Esophagus squamous epithelium (tissue), 5 donors: ENCODE results near the gene ZC4H2. TPM values are rescaled to one million over a fixed set of nuclear protein-coding genes. Genes with fewer than 3 reads are reported as not detected.

Source experiments
- DNase-seq: peaks from one replicate; lab custom pipeline; 2025; lab: John Stamatoyannopoulos, UW
- H3K27ac ChIP-seq, 4 donors: fragments of 200-600 bp; sonication (generic); one replicate each; pipeline ENCODE4 v1.5.1; 2016 to 2019; ENCODE audit warnings: mild to moderate bottlenecking in 1 of 4
- H3K27me3 ChIP-seq, 4 donors: fragments of 200-600 bp; sonication (generic); 1 replicate in 3 of 4; 2 replicates in 1 of 4; pipeline versions ENCODE4 v1.5.1 to v1.6.0; 2017 to 2021; ENCODE audit warnings: antibody characterized with exemption in 1 of 4
- H3K36me3 ChIP-seq, 3 donors: fragments of 200-600 bp; sonication (generic); one replicate each; pipeline ENCODE4 v1.5.1; 2016 to 2019
- H3K4me1 ChIP-seq, 3 donors: fragments of 200-600 bp; sonication (generic); one replicate each; pipeline ENCODE4 v1.5.1; 2017 to 2019
- H3K4me3 ChIP-seq, 4 donors: fragments of 200-600 bp; sonication (generic); 1 replicate in 3 of 4; 2 replicates in 1 of 4; pipeline ENCODE4 v1.5.1; 2016 to 2019; ENCODE audit warnings: mild to moderate bottlenecking in 2 of 4, moderate library complexity in 1 of 4
- H3K9me3 ChIP-seq, 3 donors: fragments of 200-600 bp; sonication (generic); one replicate each; pipeline ENCODE4 v1.5.1; 2016 to 2019
- POLR2A ChIP-seq, 4 donors: fragments of 450-650 bp; IDR thresholded peaks; one replicate each; pipeline ENCODE4 v1.6.1; 2017; ENCODE audit warnings: antibody characterized with exemption in 4 of 4, mild to moderate bottlenecking in 4 of 4, moderate library complexity in 3 of 4
- WGBS, 2 donors: methylation state at CpG; one replicate each; pipeline ENCODE4 v1.1.5; 2018; 5-methylcytosine and 5-hydroxymethylcytosine counted together
- intact Hi-C: fragments of 100-400 bp; cut with DNase I; formaldehyde crosslinking; loops from one replicate; pipeline ENCODE4 v1.15.0; 2022
- total RNA-seq, 4 donors: library from RNA; depleted of rRNA; stranded (reverse); fragments of >200 nt; gene quantifications; one replicate each; pipeline ENCODE4 v1.1.0, GENCODE V29; 2016
- TF ChIP-seq, protein P1 (sequence below), 6 experiments: fragments of 450-650 bp in 4 of 6; fragments of 200-600 bp in 2 of 6; sonication (generic) in 2 of 6; IDR thresholded peaks; one replicate each; pipeline ENCODE4 v1.5.1; 2016 to 2019; ENCODE audit warnings: antibody characterized with exemption in 6 of 6, mild to moderate bottlenecking in 4 of 6, moderate library complexity in 4 of 6
- donor health status: DM: yes; HTN: yes; CAD: no.

The ZC4H2 gene
- total RNA-seq, 4 donors from 2014 or later: 1.9 to 10.1 (median 3.6) TPM

DNA sequence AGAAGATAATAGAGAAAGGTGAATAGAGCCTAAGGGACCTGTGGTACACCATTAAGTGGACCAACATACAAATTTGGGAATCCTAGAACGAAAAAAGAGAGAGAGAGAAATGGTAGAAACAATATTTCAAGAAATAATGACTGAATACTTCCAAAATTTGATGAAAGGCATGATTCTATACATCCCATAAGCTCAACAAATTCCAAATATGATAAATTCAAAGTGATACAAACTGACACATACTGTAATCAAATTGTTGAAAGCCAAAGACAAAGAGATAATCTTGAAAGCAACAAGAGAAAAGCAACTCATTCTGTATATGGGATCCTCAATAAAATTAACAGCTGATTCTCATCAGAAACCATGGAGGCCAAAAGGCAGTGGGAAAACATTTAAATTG is 20.6 kb upstream of the ZC4H2 start:
- Histone ChIP-seq H3K4me1 (no peaks in the 10 kb centered on the region), H3K4me3 (no peak overlapping the region), H3K36me3 (no peaks in the 10 kb centered on the region), H3K27ac (no peak overlapping the region), H3K27me3 (no peaks in the 10 kb centered on the region), H3K9me3 (no peaks in the 10 kb centered on the region)
- 17 to 31% methylated on average over 1 of the region's 1 CpG for WGBS, 2 donors
- intact Hi-C loops: no loop called here
- TF ChIP-seq, protein P1, sequence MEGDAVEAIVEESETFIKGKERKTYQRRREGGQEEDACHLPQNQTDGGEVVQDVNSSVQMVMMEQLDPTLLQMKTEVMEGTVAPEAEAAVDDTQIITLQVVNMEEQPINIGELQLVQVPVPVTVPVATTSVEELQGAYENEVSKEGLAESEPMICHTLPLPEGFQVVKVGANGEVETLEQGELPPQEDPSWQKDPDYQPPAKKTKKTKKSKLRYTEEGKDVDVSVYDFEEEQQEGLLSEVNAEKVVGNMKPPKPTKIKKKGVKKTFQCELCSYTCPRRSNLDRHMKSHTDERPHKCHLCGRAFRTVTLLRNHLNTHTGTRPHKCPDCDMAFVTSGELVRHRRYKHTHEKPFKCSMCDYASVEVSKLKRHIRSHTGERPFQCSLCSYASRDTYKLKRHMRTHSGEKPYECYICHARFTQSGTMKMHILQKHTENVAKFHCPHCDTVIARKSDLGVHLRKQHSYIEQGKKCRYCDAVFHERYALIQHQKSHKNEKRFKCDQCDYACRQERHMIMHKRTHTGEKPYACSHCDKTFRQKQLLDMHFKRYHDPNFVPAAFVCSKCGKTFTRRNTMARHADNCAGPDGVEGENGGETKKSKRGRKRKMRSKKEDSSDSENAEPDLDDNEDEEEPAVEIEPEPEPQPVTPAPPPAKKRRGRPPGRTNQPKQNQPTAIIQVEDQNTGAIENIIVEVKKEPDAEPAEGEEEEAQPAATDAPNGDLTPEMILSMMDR (IDR thresholded peaks at IDR 0.05): no peak
- TF ChIP-seq POLR2A (IDR thresholded peaks at IDR 0.05): no peak
- DNase-seq: no peak

DNA sequence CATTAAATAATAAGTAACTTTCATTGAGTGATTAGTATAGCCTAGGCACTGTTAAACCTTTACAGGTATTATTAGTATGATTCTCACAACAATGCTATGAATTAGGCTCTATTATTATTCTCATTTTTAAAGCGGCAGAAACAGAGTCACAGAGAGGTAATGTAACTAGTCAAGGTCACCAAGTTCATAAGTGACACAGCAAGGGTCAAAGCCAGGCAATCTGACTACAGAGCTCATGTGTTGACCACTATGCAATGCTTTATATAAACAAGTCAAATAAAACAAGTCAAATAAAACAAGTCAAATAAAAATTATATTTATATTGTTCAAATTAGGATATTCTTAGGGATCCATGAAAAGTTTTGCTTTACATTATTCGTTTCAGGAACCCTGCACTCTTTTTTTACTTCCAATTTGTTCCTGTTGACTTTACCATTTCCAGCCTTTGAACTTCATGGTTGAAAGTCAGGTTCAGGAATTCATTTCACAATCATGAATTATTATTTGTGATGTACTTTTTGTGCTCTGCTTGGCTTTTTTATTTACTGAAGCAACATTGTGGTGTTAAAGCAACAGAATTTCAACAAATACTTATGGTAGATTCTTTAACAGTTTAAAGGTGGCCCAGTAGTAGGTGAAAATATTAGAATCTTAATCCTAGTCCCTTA is 18.0 kb upstream of the ZC4H2 start:
- TF ChIP-seq POLR2A (IDR thresholded peaks at IDR 0.05): no peak
- TF ChIP-seq, protein P1 (IDR thresholded peaks at IDR 0.05): no peak
- 46 to 68% methylated on average over 2 of the region's 2 CpGs for whole genome bisulfite sequencing, 2 donors

DNA sequence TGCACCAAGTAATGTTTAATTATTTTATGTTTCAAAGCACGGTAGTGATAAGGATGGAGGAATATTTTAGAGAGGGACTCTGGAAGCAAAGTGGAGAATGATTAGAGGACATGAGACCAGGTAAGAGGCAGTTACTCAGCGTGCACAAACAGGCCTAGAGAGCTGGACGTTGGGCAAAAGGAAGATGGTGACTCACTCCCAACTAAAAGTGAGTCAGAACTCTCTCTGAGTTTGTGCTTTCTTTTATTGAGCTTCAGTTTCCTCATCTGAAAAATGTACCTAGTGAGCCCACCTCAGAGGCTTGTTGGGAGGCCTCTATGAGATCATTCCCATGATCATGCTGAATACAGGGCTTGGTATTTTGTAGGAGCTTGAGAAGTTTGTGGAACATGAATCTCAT is 1.6 kb upstream of the ZC4H2 start:
- Histone ChIP-seq H3K4me3 (no peak overlapping the region), H3K27me3 (no peaks in the 10 kb centered on the region), H3K36me3 (no peaks in the 10 kb centered on the region), H3K27ac (no peak overlapping the region), H3K9me3 (no peaks in the 10 kb centered on the region), H3K4me1 (peaks cover 0 to 8% (median 0%) of the 10 kb centered on the region in 3 donors)
- no peak for DNase-seq
- TF ChIP-seq POLR2A (IDR thresholded peaks at IDR 0.05): no peak
- TF ChIP-seq, protein P1 (IDR thresholded peaks at IDR 0.05): no peak
- 27 to 67% methylated on average over 2 to 3 of the region's 3 CpGs for WGBS, 2 donors
- intact Hi-C loops: no loop called here

More for the DNA sequence above, 18.0 kb upstream of the ZC4H2 start:
- H3K9me3 ChIP-seq: no peaks in the 10 kb centered on the region
- H3K4me1 ChIP-seq: no peaks in the 10 kb centered on the region
- no peak overlapping the region for H3K27ac ChIP-seq
- H3K27me3 ChIP-seq: no peaks in the 10 kb centered on the region
- H3K4me3 ChIP-seq: no peak overlapping the region
- DNase-seq: no peak
- no peaks in the 10 kb centered on the region for H3K36me3 ChIP-seq
- intact Hi-C loops: no loop called here

DNA sequence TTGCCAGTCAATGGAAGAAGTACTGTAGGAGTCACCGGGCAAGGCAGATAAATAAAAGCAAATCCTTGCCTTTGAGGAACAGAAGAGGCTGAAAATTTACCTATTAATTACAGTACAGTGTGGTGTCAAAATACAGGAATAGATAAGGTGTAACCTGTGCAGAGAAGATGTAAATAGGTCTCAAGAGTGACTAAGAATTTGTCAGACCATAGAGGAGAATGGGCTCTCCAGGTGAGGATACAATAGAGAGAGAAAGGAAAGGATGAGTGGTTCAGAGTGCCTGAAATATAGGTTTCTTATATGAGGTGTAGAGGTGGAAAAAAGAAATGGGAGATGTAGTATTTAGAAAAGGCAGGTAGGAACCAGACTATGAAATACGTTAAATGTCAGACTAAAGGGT is 801 bp upstream of the ZC4H2 start:
- Histone ChIP-seq H3K4me3 (peak overlapping the region in 2 of 4 donors; percentile 48 to 55), H3K27ac (no peak overlapping the region)
- TF ChIP-seq, protein P1 (IDR thresholded peaks at IDR 0.05): no peak
- TF ChIP-seq POLR2A (IDR thresholded peaks at IDR 0.05): no peak

DNA sequence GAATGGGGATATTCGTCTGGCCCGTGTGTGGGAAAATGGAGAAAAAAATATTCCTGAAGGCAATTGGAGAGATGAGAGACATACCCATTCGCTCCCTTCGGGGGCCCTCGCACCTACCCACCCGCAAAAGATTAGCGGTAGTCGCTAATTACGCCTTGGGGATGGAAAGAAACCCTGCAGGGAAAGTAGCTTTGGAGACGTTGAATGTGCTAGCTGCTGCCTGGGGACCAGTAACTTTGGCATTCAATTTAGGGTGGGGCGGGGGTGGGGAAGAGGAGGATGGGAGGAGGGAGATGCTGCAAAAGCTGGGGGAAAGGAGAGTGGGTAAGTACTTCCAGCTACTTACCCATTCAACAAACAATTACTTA is 407 bp upstream of the ZC4H2 start:
- WGBS, 2 donors: 5 to 37% methylated on average over 10 to 11 of the region's 11 CpGs
- H3K27ac ChIP-seq: peak overlapping the region in 2 of 4 donors; percentile 9 to 24
- intact Hi-C loops: no loop called here

More for the DNA sequence above, 801 bp upstream of the ZC4H2 start:
- no peak for DNase-seq
- intact Hi-C loops: no loop called here
- no peaks in the 10 kb centered on the region for H3K9me3 ChIP-seq
- peaks cover 0 to 8% (median 0%) of the 10 kb centered on the region in 3 donors for H3K4me1 ChIP-seq
- 53 to 61% methylated on average over 2 of the region's 2 CpGs for WGBS, 2 donors
- no peaks in the 10 kb centered on the region for H3K36me3 ChIP-seq
- no peaks in the 10 kb centered on the region for H3K27me3 ChIP-seq

More for the DNA sequence above, 407 bp upstream of the ZC4H2 start:
- Histone ChIP-seq H3K27me3 (no peaks in the 10 kb centered on the region), H3K4me1 (peaks cover 0 to 8% (median 0%) of the 10 kb centered on the region in 3 donors), H3K36me3 (no peaks in the 10 kb centered on the region), H3K4me3 (peak overlapping the region; percentile 39 to 71 (median 52)), H3K9me3 (no peaks in the 10 kb centered on the region)
- TF ChIP-seq, protein P1 (IDR thresholded peaks at IDR 0.05): no peak
- DNase-seq: no peak
